Activated CD4-positive, alpha-beta T cell treated with anti-CD3 and anti-CD28 coated beads for 36 hours (primary cell): ENCODE measurements around the gene VPS18. TPM values are rescaled to one million over a fixed set of nuclear protein-coding genes. Genes with fewer than 3 reads are reported as not detected.

ENCODE experiments used
- ATAC-seq: fragments of 200-7000 bp; cut with Tn5 transposase; one replicate; pipeline ENCODE4 v1.10.0; 2021; ENCODE audit warnings: mild to moderate bottlenecking, moderate library complexity
- CTCF ChIA-PET: fragments of 350-600 bp; sonication (Branson Sonifier 250); formaldehyde crosslinking; loops from one replicate; lab custom pipeline; 2021; ENCODE audit warnings: antibody characterized with exemption; lab: Charles Lee
- POLR2A ChIA-PET: fragments of 350-600 bp; sonication (Branson Sonifier 250); formaldehyde crosslinking; loops from one replicate; lab custom pipeline; 2021; ENCODE audit warnings: antibody characterized with exemption, inconsistent platforms; lab: Charles Lee
- DNase-seq: peaks from one replicate; pipeline ENCODE4 v3.0.0-alpha.2; 2020
- H3K27ac Mint-ChIP-seq: one replicate; pipeline ENCODE4 v1.8.0; 2021; ENCODE audit warnings: mixed read lengths
- H3K27me3 Mint-ChIP-seq: one replicate; pipeline ENCODE4 v1.8.0; 2021; ENCODE audit warnings: mixed read lengths
- H3K36me3 Mint-ChIP-seq: one replicate; pipeline ENCODE4 v1.8.0; 2021; ENCODE audit warnings: low read depth, mixed read lengths
- H3K4me1 Mint-ChIP-seq: one replicate; pipeline ENCODE4 v1.8.0; 2021; ENCODE audit warnings: mixed read lengths
- H3K4me3 Mint-ChIP-seq: one replicate; pipeline ENCODE4 v1.8.0; 2021; ENCODE audit warnings: mild to moderate bottlenecking, moderate library complexity, mixed read lengths
- H3K9me3 Mint-ChIP-seq: one replicate; pipeline ENCODE4 v1.8.0; 2021; ENCODE audit warnings: low read depth, mixed read lengths
- intact Hi-C, 2 experiments: fragments of 100-400 bp; cut with DNase I in 1 of 2; cut with micrococcal nuclease in 1 of 2; formaldehyde crosslinking; loops; one replicate each; pipeline versions ENCODE4 v1.14.2 to v1.15.1; 2022 to 2024; cut with DNase I, micrococcal nuclease
- total RNA-seq, 2 experiments: library from RNA; stranded (reverse); gene quantifications; one replicate each; pipeline ENCODE4 v1.2.3, GENCODE V29; 2021

Gene VPS18
- total RNA-seq, 2 experiments from 2014 or later, result 6.2 TPM

- Mint-ChIP-seq H3K36me3 (no peaks in the 10 kb centered on the region), H3K4me1 (peaks cover 11% of the 10 kb centered on the region)
Measured at GRCh38 chr15:40923551-40923950, 29.3 kb downstream of the VPS18 start.

DNA sequence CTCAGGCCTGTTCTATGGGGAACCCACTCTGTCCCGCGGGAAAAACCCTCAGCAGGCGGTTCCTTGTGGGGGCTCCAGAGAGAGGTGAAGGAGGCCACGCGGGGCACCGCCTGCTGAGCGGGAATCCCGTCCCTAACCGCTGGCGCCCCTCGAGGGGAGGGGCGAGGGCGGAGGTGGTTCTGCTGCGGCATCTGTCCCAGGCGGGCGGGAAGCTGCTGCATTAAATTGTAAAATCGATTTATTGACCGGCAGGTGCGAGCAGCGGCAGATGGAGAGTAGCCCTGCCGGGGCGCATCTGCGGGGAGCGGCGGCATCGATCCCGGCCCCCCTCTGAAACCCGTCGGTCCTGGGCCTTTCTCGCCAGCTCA lies 31.2 kb downstream of the VPS18 start:
- Mint-ChIP-seq H3K27me3 (peaks cover 36% of the 10 kb centered on the region), H3K9me3 (no peaks in the 10 kb centered on the region), H3K27ac (no peak overlapping the region), H3K36me3 (no peaks in the 10 kb centered on the region), H3K4me1 (peaks cover 26% of the 10 kb centered on the region), H3K4me3 (no peak overlapping the region)
- DNase-seq, result no peak
- no peak for ATAC-seq
- ChIA-PET POLR2A (no interaction called here), CTCF (interaction anchor here (0.7 to 10.5 kb wide), 4 partner anchors 14 to 336 kb away, joined by 3 to 98 read pairs (median 4); no protein-coding TSS in a partner anchor)
- intact Hi-C loops, result no loop called here

More at GRCh38 chr15:40923551-40923950, 29.3 kb downstream of the VPS18 start:
- Mint-ChIP-seq H3K4me3 (no peak overlapping the region), H3K9me3 (no peaks in the 10 kb centered on the region), H3K27me3 (peaks cover 21% of the 10 kb centered on the region), H3K27ac (no peak overlapping the region)
- intact Hi-C loops, result no loop called here
- ChIA-PET POLR2A (no interaction called here), CTCF (interaction anchor here (0.6 to 10.5 kb wide), 5 partner anchors 15 to 110 kb away, joined by 3 to 98 read pairs (median 4); partner anchors contain the start of gene CHAC1)
- ATAC-seq, result no peak
- DNase-seq, result no peak

- peak; percentile 39 for DNase-seq
Measured at GRCh38 chr15:40925863-40926658, 31.8 kb downstream of the VPS18 start.

DNA sequence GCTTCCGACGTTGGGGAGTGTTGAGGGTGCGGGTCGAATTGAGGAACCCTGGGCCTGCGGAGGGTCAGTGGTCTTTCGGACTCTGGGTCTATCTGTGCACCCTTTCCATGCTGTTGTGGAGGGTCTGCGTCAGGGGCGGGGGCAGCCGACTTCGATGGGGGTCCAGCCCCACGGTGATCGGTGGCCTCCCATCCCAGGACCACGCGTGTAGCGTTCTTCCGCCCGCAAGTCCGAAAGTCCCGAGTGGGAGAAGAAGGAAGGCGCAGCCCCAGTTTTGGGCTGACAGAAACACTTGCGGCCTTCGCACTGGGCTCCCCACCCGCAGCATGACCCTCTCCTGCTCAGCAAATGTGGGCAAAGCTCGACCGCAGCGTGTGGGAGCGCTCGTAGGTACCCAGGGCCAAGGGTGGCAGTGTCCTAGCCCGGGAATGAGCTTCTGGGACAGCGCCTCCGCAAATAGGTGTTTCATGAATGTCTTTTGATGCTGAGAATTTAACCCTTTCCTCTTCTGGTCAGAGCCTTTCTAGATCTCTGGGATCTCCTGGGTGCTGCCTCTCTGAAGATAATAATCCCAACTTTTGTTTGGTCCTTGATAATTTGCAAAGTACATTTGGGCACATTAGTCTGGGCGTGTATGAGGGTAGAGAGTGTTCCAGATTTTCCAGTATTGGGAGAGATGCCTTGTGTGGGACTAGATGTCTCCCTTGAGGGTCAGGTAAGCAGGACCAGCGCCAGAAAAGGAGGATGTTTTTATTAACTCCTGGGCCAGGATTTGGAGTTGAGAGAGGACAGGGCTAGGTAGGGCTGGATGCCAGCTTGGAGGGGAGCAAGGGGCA lies 32.6 kb downstream of the VPS18 start:
- Mint-ChIP-seq H3K4me3 (no peak overlapping the region), H3K4me1 (peaks cover 32% of the 10 kb centered on the region), H3K9me3 (no peaks in the 10 kb centered on the region), H3K27me3 (peaks cover 48% of the 10 kb centered on the region), H3K36me3 (no peaks in the 10 kb centered on the region), H3K27ac (no peak overlapping the region)
- ChIA-PET POLR2A (interaction anchor here (1.7 kb wide), 1 partner anchor 15 kb away, joined by 9 read pairs; no protein-coding TSS in a partner anchor), CTCF (interaction anchor here (6.7 to 10.5 kb wide), 2 partner anchors 15 to 20 kb away, joined by 66 to 98 read pairs; no protein-coding TSS in a partner anchor)
- intact Hi-C loops, result no loop called here
- no peak for DNase-seq
- no peak for ATAC-seq

More at GRCh38 chr15:40925863-40926658, 31.8 kb downstream of the VPS18 start:
- POLR2A ChIA-PET, result no interaction called here
- CTCF ChIA-PET, result interaction anchor here (0.6 to 10.5 kb wide), 6 partner anchors 14 to 946 kb away, joined by 3 to 98 read pairs (median 4); no protein-coding TSS in a partner anchor
- no peak overlapping the region for H3K4me3 Mint-ChIP-seq
- peaks cover 30% of the 10 kb centered on the region for H3K4me1 Mint-ChIP-seq
- intact Hi-C loops, result no loop called here
- peaks cover 40% of the 10 kb centered on the region for H3K27me3 Mint-ChIP-seq
- no peak overlapping the region for H3K27ac Mint-ChIP-seq
- no peak for ATAC-seq
- no peaks in the 10 kb centered on the region for H3K9me3 Mint-ChIP-seq
- no peaks in the 10 kb centered on the region for H3K36me3 Mint-ChIP-seq

DNA sequence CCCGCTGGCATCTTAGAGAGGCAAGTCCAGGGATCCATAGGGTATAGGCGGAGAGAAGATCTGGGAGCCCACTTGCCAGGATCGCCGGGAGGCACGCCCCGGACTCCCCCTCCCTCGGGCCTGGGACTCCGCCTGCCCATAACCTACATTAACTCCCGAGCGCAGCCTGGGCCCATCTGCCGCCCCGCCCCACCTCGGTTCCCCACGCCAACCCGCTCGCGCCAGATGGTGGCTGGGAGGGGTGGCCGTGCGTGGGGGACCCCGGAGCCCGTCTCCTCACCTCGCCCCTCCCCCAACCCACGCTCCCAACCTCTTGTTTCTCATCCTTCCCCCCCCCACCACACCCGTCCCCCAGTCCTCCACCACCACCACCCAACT lies 33.2 kb downstream of the VPS18 start:
- intact Hi-C loops, result no loop called here
- Mint-ChIP-seq H3K4me1 (peaks cover 32% of the 10 kb centered on the region), H3K27me3 (peaks cover 53% of the 10 kb centered on the region), H3K9me3 (no peaks in the 10 kb centered on the region), H3K27ac (no peak overlapping the region), H3K36me3 (no peaks in the 10 kb centered on the region), H3K4me3 (no peak overlapping the region)
- ATAC-seq (no peak), DNase-seq (no peak)
- CTCF ChIA-PET, result interaction anchor here (6.7 to 10.5 kb wide), 2 partner anchors 14 to 21 kb away, joined by 66 to 98 read pairs; no protein-coding TSS in a partner anchor
- POLR2A ChIA-PET, result interaction anchor here (0.7 to 1.7 kb wide), 3 partner anchors 14 to 616 kb away, joined by 3 to 9 read pairs (median 6); partner anchors contain the start of gene RPAP1

- DNase-seq (peak; percentile 37), ATAC-seq (no peak)
- H3K27me3 Mint-ChIP-seq, result peaks cover 54% of the 10 kb centered on the region
- H3K4me1 Mint-ChIP-seq, result peaks cover 32% of the 10 kb centered on the region
- no peaks in the 10 kb centered on the region for H3K9me3 Mint-ChIP-seq
- POLR2A ChIA-PET, result interaction anchor here (0.7 to 1.7 kb wide), 4 partner anchors 14 to 616 kb away, joined by 3 to 9 read pairs (median 4); partner anchors contain the start of genes CHAC1 and RPAP1
- H3K36me3 Mint-ChIP-seq, result no peaks in the 10 kb centered on the region
- CTCF ChIA-PET, result interaction anchor here (0.7 to 10.5 kb wide), 4 partner anchors 13 to 659 kb away, joined by 3 to 98 read pairs (median 34); no protein-coding TSS in a partner anchor
- intact Hi-C loops, result loop anchor here in 1 of 2 experiments (2.0 kb wide), 1 partner anchor 21 kb away; no protein-coding TSS in a partner anchor
- H3K4me3 Mint-ChIP-seq, result peak overlapping the region; percentile 61
- H3K27ac Mint-ChIP-seq, result no peak overlapping the region
Measured at GRCh38 chr15:40927873-40928806, 33.9 kb downstream of the VPS18 start.

- intact Hi-C loops, result loop anchor here (1.0 to 2.0 kb wide), 2 partner anchors 22 to 24 kb away; partner anchors contain the start of gene CHAC1 (in 1 of the 2)
- Mint-ChIP-seq H3K36me3 (no peaks in the 10 kb centered on the region), H3K9me3 (no peaks in the 10 kb centered on the region), H3K4me1 (peaks cover 32% of the 10 kb centered on the region), H3K4me3 (peak within 1 kb of the TSS; percentile 61), H3K27ac (no peak within 1 kb of the TSS), H3K27me3 (peaks cover 58% of the 10 kb centered on the region)
- CTCF ChIA-PET, result interaction anchor here (1.2 to 10.5 kb wide), 3 partner anchors 12 to 608 kb away, joined by 3 to 98 read pairs (median 66); no protein-coding TSS in a partner anchor
- peak; percentile 69 for DNase-seq
- POLR2A ChIA-PET, result interaction anchor here (0.7 kb wide), 1 partner anchor 24 kb away, joined by 3 read pairs; the partner anchor contains the start of gene CHAC1
- peak; percentile 54 for ATAC-seq
Measured at GRCh38 chr15:40928821-40929659, 34.8 kb downstream of the VPS18 start, which contains the start of gene DLL4. TSS of gene DLL4 (plus strand) at chr15:40929340. CDS start at chr15:40929669, 329 bp downstream.

- ChIA-PET CTCF (interaction anchor here (0.6 to 10.5 kb wide), 11 partner anchors 9 to 254 kb away, joined by 3 to 98 read pairs (median 7); partner anchors contain the start of gene CHAC1), POLR2A (interaction anchor here (0.9 to 1.0 kb wide), 2 partner anchors 10 to 13 kb away, joined by 3 read pairs; no protein-coding TSS in a partner anchor)
- Mint-ChIP-seq H3K36me3 (no peaks in the 10 kb centered on the region), H3K4me3 (peak overlapping the region; percentile 20), H3K9me3 (no peaks in the 10 kb centered on the region), H3K27ac (no peak overlapping the region), H3K4me1 (peaks cover 32% of the 10 kb centered on the region), H3K27me3 (peaks cover 54% of the 10 kb centered on the region)
- no peak for ATAC-seq
- intact Hi-C loops, result loop anchor here (1.0 to 10.0 kb wide), 3 partner anchors 23 to 95 kb away; partner anchors contain the start of gene CHAC1 (in 1 of the 2)
- DNase-seq, result peak; percentile 34
Measured at GRCh38 chr15:40929660-40930429, 35.6 kb downstream of the VPS18 start.
